ENCODE results near the gene KIAA0319L.
"Not testable (repeated sequence)": the region's sequence is repeated elsewhere in the genome, so short reads cannot be mapped to it uniquely, and the experiment has no call there.

The KIAA0319L gene

GRCh38 chr1:35497571-35497970, 59.6 kb downstream of the KIAA0319L start:
- H3K27ac Mint-ChIP-seq = no peak overlapping the region
- H3K4me1 Mint-ChIP-seq (ENCODE audit: low read depth) = peaks cover 37% of the 10 kb centered on the region
- H3K36me3 Mint-ChIP-seq (ENCODE audit: low read depth) = peaks cover 50% of the 10 kb centered on the region
- peaks cover 4% of the 10 kb centered on the region for H3K9me3 Mint-ChIP-seq
- DNase-seq (ENCODE audit: low spot score) = no peak
- peaks cover 1% of the 10 kb centered on the region for H3K27me3 Mint-ChIP-seq (ENCODE audit: low read depth)
- H3K4me3 Mint-ChIP-seq = no peak overlapping the region

GRCh38 chr1:35490250-35490649, 67.0 kb downstream of the KIAA0319L start:
- Mint-ChIP-seq H3K4me3 (no peak overlapping the region), H3K27me3 (ENCODE audit: low read depth) (no peaks in the 10 kb centered on the region), H3K27ac (no peak overlapping the region), H3K9me3 (peaks cover 38% of the 10 kb centered on the region), H3K4me1 (ENCODE audit: low read depth) (peaks cover 11% of the 10 kb centered on the region), H3K36me3 (ENCODE audit: low read depth) (peaks cover 59% of the 10 kb centered on the region)
- no peak for DNase-seq (ENCODE audit: low spot score)

- H3K27ac Mint-ChIP-seq = no peak overlapping the region
- no peaks in the 10 kb centered on the region for H3K27me3 Mint-ChIP-seq (ENCODE audit: low read depth)
- H3K9me3 Mint-ChIP-seq = peaks cover 38% of the 10 kb centered on the region
- no peak for DNase-seq (ENCODE audit: low spot score)
- peaks cover 14% of the 10 kb centered on the region for H3K4me1 Mint-ChIP-seq (ENCODE audit: low read depth)
- H3K4me3 Mint-ChIP-seq = no peak overlapping the region
- peaks cover 57% of the 10 kb centered on the region for H3K36me3 Mint-ChIP-seq (ENCODE audit: low read depth)
These were observed 68.9 kb downstream of the KIAA0319L start for GRCh38 chr1:35488336-35488735.

- H3K4me1 Mint-ChIP-seq (ENCODE audit: low read depth) = peaks cover 14% of the 10 kb centered on the region
- DNase-seq (ENCODE audit: low spot score) = no peak
- H3K27me3 Mint-ChIP-seq (ENCODE audit: low read depth) = no peaks in the 10 kb centered on the region
- no peak overlapping the region for H3K4me3 Mint-ChIP-seq
- H3K9me3 Mint-ChIP-seq = peaks cover 41% of the 10 kb centered on the region
- H3K27ac Mint-ChIP-seq = no peak overlapping the region
- peaks cover 52% of the 10 kb centered on the region for H3K36me3 Mint-ChIP-seq (ENCODE audit: low read depth)
These were observed 70.3 kb downstream of the KIAA0319L start for GRCh38 chr1:35486858-35487408.

GRCh38 chr1:35481229-35481628, 76.0 kb downstream of the KIAA0319L start:
- no peak for DNase-seq (ENCODE audit: low spot score)
- Mint-ChIP-seq H3K27ac (no peak overlapping the region), H3K4me3 (no peak overlapping the region), H3K9me3 (peaks cover 3% of the 10 kb centered on the region), H3K4me1 (ENCODE audit: low read depth) (peaks cover 3% of the 10 kb centered on the region), H3K27me3 (ENCODE audit: low read depth) (no peaks in the 10 kb centered on the region), H3K36me3 (ENCODE audit: low read depth) (peaks cover 24% of the 10 kb centered on the region)

GRCh38 chr1:35477870-35478269, 79.3 kb downstream of the KIAA0319L start:
- Mint-ChIP-seq H3K36me3 (ENCODE audit: low read depth) (peaks cover 33% of the 10 kb centered on the region), H3K27ac (no peak overlapping the region), H3K27me3 (ENCODE audit: low read depth) (no peaks in the 10 kb centered on the region), H3K9me3 (peaks cover under 1% of the 10 kb centered on the region), H3K4me3 (no peak overlapping the region), H3K4me1 (ENCODE audit: low read depth) (peaks cover 4% of the 10 kb centered on the region)
- no peak for DNase-seq (ENCODE audit: low spot score)

GRCh38 chr1:35475856-35476674, 81.1 kb downstream of the KIAA0319L start:
- no peak for DNase-seq (ENCODE audit: low spot score)
- Mint-ChIP-seq H3K4me1 (ENCODE audit: low read depth) (peaks cover 4% of the 10 kb centered on the region), H3K27me3 (ENCODE audit: low read depth) (no peaks in the 10 kb centered on the region), H3K4me3 (no peak overlapping the region), H3K27ac (peak overlapping the region; percentile 45), H3K36me3 (ENCODE audit: low read depth) (peaks cover 42% of the 10 kb centered on the region), H3K9me3 (no peaks in the 10 kb centered on the region)

- H3K27me3 Mint-ChIP-seq (ENCODE audit: low read depth) = no peaks in the 10 kb centered on the region
- H3K4me1 Mint-ChIP-seq (ENCODE audit: low read depth) = peaks cover 4% of the 10 kb centered on the region
- peak overlapping the region; percentile 45 for H3K27ac Mint-ChIP-seq
- peaks cover 46% of the 10 kb centered on the region for H3K36me3 Mint-ChIP-seq (ENCODE audit: low read depth)
- H3K9me3 Mint-ChIP-seq = no peaks in the 10 kb centered on the region
- no peak overlapping the region for H3K4me3 Mint-ChIP-seq
- DNase-seq (ENCODE audit: low spot score) = no peak
These were observed 81.8 kb downstream of the KIAA0319L start for GRCh38 chr1:35475356-35475755.

GRCh38 chr1:35473216-35473615, 84.0 kb downstream of the KIAA0319L start:
- H3K9me3 Mint-ChIP-seq; H3K27ac Mint-ChIP-seq; H3K27me3 Mint-ChIP-seq (ENCODE audit: low read depth); H3K4me3 Mint-ChIP-seq; DNase-seq (ENCODE audit: low spot score): not testable (repeated sequence)
- peaks cover 57% of the 10 kb centered on the region for H3K36me3 Mint-ChIP-seq (ENCODE audit: low read depth)
- H3K4me1 Mint-ChIP-seq (ENCODE audit: low read depth) = peaks cover 14% of the 10 kb centered on the region

- Mint-ChIP-seq H3K9me3 (peaks cover under 1% of the 10 kb centered on the region), H3K27me3 (ENCODE audit: low read depth) (no peaks in the 10 kb centered on the region), H3K4me3 (no peak overlapping the region), H3K27ac (no peak overlapping the region), H3K36me3 (ENCODE audit: low read depth) (peaks cover 55% of the 10 kb centered on the region), H3K4me1 (ENCODE audit: low read depth) (peaks cover 17% of the 10 kb centered on the region)
- no peak for DNase-seq (ENCODE audit: low spot score)
These were observed 86.1 kb downstream of the KIAA0319L start for GRCh38 chr1:35470977-35471613.

GRCh38 chr1:35466120-35466519, 91.1 kb downstream of the KIAA0319L start:
- Mint-ChIP-seq H3K4me3 (no peak overlapping the region), H3K4me1 (ENCODE audit: low read depth) (peaks cover 21% of the 10 kb centered on the region), H3K27ac (no peak overlapping the region), H3K9me3 (peaks cover 19% of the 10 kb centered on the region), H3K27me3 (ENCODE audit: low read depth) (no peaks in the 10 kb centered on the region), H3K36me3 (ENCODE audit: low read depth) (peaks cover 71% of the 10 kb centered on the region)
- DNase-seq (ENCODE audit: low spot score) = no peak

GRCh38 chr1:35463749-35464148, 93.5 kb downstream of the KIAA0319L start:
- not testable (repeated sequence) for H3K27ac Mint-ChIP-seq; H3K27me3 Mint-ChIP-seq (ENCODE audit: low read depth); H3K4me3 Mint-ChIP-seq; DNase-seq (ENCODE audit: low spot score)
- Mint-ChIP-seq H3K36me3 (ENCODE audit: low read depth) (peaks cover 68% of the 10 kb centered on the region), H3K9me3 (peaks cover 19% of the 10 kb centered on the region), H3K4me1 (ENCODE audit: low read depth) (peaks cover 16% of the 10 kb centered on the region)

- Mint-ChIP-seq H3K36me3 (ENCODE audit: low read depth) (peaks cover 63% of the 10 kb centered on the region), H3K4me3 (no peak overlapping the region), H3K4me1 (ENCODE audit: low read depth) (peaks cover 12% of the 10 kb centered on the region), H3K27me3 (ENCODE audit: low read depth) (no peaks in the 10 kb centered on the region), H3K9me3 (peaks cover 19% of the 10 kb centered on the region), H3K27ac (no peak overlapping the region)
- DNase-seq (ENCODE audit: low spot score) = no peak
These were observed 94.0 kb downstream of the KIAA0319L start for GRCh38 chr1:35463232-35463631.

- peak overlapping the region; percentile 8 for H3K27ac Mint-ChIP-seq
- H3K9me3 Mint-ChIP-seq = peaks cover 19% of the 10 kb centered on the region
- H3K36me3 Mint-ChIP-seq (ENCODE audit: low read depth) = peaks cover 62% of the 10 kb centered on the region
- DNase-seq (ENCODE audit: low spot score) = no peak
- H3K4me3 Mint-ChIP-seq = no peak overlapping the region
- peaks cover 8% of the 10 kb centered on the region for H3K4me1 Mint-ChIP-seq (ENCODE audit: low read depth)
- H3K27me3 Mint-ChIP-seq (ENCODE audit: low read depth) = no peaks in the 10 kb centered on the region
These were observed 95.1 kb downstream of the KIAA0319L start for GRCh38 chr1:35461966-35462651.

Data from T-helper 2 cell treated with Interferon-gamma antibody and Interleukin-4, amounts not matched to agents 5 μg/mL and 100 μg/mL, for 36 hours (primary cell).